Measurements from ENCODE around the gene TAF1D. TPM values are rescaled to one million over a fixed set of nuclear protein-coding genes. Genes with fewer than 3 reads are reported as not detected.

The TAF1D gene
- total RNA-seq, 4 donors from 2014 or later = 34.7 to 61.8 (median 46.3) TPM

DNA sequence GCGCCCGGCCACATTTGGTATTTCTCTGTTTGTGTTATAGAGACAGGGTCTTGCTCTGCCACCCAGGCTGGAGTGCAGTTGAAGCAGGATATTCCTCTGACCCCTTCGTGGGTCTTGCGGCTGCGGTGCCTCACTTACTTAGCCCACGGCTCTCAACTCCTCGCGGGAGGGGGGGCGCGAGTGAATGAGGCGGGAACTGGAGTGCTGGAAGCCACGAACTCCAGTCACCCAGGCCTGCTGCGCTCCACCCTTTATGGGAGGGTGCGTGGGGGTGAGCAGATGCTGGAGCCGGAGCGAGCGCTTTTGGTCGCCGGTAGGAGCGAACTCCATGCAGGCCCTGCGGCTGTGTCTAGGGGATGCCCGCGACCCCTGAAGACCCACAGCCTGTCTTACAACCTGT lies 2.0 kb upstream of the TAF1D start:
- intact Hi-C loops (cut with DNase I) = no loop called here
- 91% methylated on average over 22 of the region's 23 CpGs for WGBS

DNA sequence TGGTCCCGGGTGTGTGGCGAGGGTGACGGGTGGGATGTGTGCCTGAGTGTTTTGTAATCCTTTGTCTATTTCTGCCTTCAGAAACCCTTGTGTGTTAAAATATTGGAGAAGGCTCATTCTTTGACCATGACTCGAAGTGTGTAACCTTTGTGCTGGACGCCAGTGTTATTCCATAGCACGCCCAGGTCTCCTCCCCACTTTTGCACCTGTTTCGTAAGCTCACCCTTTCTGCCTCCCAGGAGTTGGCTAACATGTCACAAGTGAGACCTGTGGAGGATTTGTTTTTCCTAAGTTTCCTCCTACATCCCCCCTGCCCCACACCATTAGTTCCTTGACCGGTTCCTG lies 559 bp upstream of the TAF1D start:
- TF ChIP-seq POLR2A (IDR thresholded peaks at IDR 0.05; ENCODE audit: low read depth) (no peak), EP300 (IDR thresholded peaks at IDR 0.05) (no peak), POLR2AphosphoS5 (IDR thresholded peaks at IDR 0.05) (no peak)
- TF ChIP-seq, protein P1, sequence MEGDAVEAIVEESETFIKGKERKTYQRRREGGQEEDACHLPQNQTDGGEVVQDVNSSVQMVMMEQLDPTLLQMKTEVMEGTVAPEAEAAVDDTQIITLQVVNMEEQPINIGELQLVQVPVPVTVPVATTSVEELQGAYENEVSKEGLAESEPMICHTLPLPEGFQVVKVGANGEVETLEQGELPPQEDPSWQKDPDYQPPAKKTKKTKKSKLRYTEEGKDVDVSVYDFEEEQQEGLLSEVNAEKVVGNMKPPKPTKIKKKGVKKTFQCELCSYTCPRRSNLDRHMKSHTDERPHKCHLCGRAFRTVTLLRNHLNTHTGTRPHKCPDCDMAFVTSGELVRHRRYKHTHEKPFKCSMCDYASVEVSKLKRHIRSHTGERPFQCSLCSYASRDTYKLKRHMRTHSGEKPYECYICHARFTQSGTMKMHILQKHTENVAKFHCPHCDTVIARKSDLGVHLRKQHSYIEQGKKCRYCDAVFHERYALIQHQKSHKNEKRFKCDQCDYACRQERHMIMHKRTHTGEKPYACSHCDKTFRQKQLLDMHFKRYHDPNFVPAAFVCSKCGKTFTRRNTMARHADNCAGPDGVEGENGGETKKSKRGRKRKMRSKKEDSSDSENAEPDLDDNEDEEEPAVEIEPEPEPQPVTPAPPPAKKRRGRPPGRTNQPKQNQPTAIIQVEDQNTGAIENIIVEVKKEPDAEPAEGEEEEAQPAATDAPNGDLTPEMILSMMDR (IDR thresholded peaks at IDR 0.05) = no peak
- H3K9me3 ChIP-seq = no peaks in the 10 kb centered on the region
- peaks cover 35 to 81% (median 62%) of the 10 kb centered on the region in 4 donors for H3K4me1 ChIP-seq
- WGBS = 0% methylated on average over 8 of the region's 8 CpGs
- H3K4me3 ChIP-seq = peak overlapping the region; percentile 70 to 88 (median 80)
- no peak for DNase-seq (ENCODE audit: extremely low spot score)
- H3K36me3 ChIP-seq = peaks cover 11 to 32% (median 22%) of the 10 kb centered on the region in 4 donors
- intact Hi-C loops (cut with DNase I) = loop anchor here (2.0 kb wide), 1 partner anchor 43 kb away; the partner anchor contains the start of gene MED17
- H3K27me3 ChIP-seq = no peaks in the 10 kb centered on the region
- H3K27ac ChIP-seq (replicated peaks in 1 of 4) = peak overlapping the region; percentile 88 to 95 (median 94)

More for the DNA sequence above, 2.0 kb upstream of the TAF1D start:
- Histone ChIP-seq H3K4me3 (no peak overlapping the region), H3K36me3 (peaks cover 6 to 17% (median 13%) of the 10 kb centered on the region in 4 donors), H3K4me1 (peaks cover 26 to 73% (median 50%) of the 10 kb centered on the region in 4 donors), H3K27me3 (no peaks in the 10 kb centered on the region), H3K9me3 (no peaks in the 10 kb centered on the region), H3K27ac (replicated peaks in 1 of 4) (no peak overlapping the region)
- TF ChIP-seq POLR2AphosphoS5 (IDR thresholded peaks at IDR 0.05) = no peak
- no peak for DNase-seq (ENCODE audit: extremely low spot score)

DNA sequence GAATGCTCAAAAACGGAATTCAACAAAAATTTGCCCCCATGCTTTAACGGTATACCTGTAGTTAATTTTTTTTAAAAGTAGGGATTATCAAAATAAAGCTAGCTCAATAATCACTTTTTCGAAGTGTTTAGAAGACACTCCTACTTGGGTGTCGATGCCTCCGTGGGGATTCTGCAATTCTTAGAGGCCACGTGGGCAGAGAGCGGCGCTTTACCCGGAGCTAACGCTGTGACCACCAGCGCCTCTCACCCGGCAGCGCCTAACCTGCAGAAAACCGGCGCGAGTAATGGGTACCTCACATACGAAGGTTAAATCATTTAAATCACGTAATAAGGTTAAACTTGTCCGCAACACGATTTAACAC lies 583 bp downstream of the TAF1D start:
- Histone ChIP-seq H3K4me1 (peaks cover 38 to 71% (median 68%) of the 10 kb centered on the region in 4 donors), H3K9me3 (no peaks in the 10 kb centered on the region), H3K27me3 (no peaks in the 10 kb centered on the region), H3K4me3 (peak overlapping the region; percentile 70 to 88 (median 80)), H3K27ac (replicated peaks in 1 of 4) (peak overlapping the region; percentile 88 to 95 (median 94)), H3K36me3 (peaks cover 19 to 43% (median 32%) of the 10 kb centered on the region in 4 donors)
- intact Hi-C loops (cut with DNase I) = loop anchor here (2.0 kb wide), 1 partner anchor 44 kb away; the partner anchor contains the start of gene MED17
- TF ChIP-seq POLR2AphosphoS5 (IDR thresholded peaks at IDR 0.05) (no peak), POLR2A (IDR thresholded peaks at IDR 0.05; ENCODE audit: low read depth) (no peak), EP300 (IDR thresholded peaks at IDR 0.05) (no peak)
- TF ChIP-seq, protein P1 (IDR thresholded peaks at IDR 0.05) = no peak
- no peak for DNase-seq (ENCODE audit: extremely low spot score)
- WGBS = 0% methylated on average over 11 of the region's 20 CpGs

DNA sequence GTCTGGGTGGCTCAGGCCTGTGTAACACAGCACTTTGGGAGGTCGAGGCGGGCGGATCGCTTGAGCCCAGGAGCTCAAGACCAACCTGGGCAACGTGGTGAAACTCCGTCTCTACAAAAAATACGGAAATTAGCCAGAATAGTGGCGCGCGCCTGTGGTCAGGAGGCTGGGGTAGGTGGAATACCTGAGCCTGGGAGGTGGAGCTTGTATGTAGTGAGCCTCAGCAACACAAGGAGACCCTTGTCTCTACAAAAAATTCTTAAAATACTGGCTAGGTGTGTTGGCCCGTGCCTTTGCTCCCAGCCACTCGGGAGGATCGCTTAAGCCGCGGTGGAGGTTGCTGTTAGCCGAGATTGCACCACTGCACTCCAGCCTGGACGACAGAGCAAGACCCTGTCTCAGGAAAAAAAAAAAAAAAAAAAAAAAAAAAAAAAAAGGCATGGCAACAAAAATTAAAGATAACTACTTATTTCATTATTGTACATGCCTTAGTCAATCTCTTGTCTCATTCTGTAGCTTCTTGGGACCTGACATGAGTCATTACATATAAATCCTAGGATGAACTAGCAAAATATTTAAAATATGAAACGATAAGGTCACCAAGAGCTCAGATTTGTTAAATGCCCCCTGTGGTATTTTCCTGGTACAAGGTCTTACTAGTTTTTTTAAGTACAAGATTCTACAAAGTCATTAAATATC lies 1.1 kb downstream of the TAF1D start:
- H3K9me3 ChIP-seq = no peaks in the 10 kb centered on the region
- intact Hi-C loops (cut with DNase I) = loop anchor here (2.0 kb wide), 1 partner anchor 45 kb away; the partner anchor contains the start of gene MED17
- H3K4me3 ChIP-seq = peak overlapping the region; percentile 70 to 88 (median 80)
- WGBS = 13% methylated on average over 18 of the region's 18 CpGs
- peaks cover 38 to 70% (median 67%) of the 10 kb centered on the region in 4 donors for H3K4me1 ChIP-seq
- TF ChIP-seq, protein P1 (IDR thresholded peaks at IDR 0.05) = no peak
- no peak for TF ChIP-seq EP300 (IDR thresholded peaks at IDR 0.05)
- TF ChIP-seq POLR2A (IDR thresholded peaks at IDR 0.05; ENCODE audit: low read depth) = no peak
- no peak for TF ChIP-seq POLR2AphosphoS5 (IDR thresholded peaks at IDR 0.05)
- H3K36me3 ChIP-seq = peaks cover 24 to 48% (median 37%) of the 10 kb centered on the region in 4 donors
- no peaks in the 10 kb centered on the region for H3K27me3 ChIP-seq
- peak overlapping the region; percentile 88 to 95 (median 94) for H3K27ac ChIP-seq (replicated peaks in 1 of 4)
- no peak for DNase-seq (ENCODE audit: extremely low spot score)

DNA sequence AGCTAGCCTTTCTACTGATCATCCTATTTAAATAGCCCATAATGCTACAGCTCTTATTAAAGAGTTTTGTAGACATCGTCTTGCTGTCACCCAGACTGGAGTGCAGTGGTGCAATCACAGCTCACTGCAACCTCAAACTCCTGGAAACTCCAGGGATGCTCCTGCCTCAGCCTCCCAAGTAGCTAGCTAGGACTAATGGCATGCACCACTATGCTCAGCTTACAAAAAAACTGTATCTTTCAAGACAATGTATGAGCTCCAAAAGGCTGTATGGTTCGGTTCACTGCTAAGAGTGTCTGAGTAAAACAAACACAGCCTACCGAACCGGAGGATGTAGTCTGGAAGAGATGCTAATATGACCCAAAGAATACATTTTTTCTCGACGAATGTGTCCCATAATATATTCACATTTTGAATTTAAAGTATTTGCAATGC lies 2.6 kb downstream of the TAF1D start:
- Histone ChIP-seq H3K27ac (replicated peaks in 1 of 4) (no peak overlapping the region), H3K9me3 (no peaks in the 10 kb centered on the region), H3K36me3 (peaks cover 33 to 61% (median 49%) of the 10 kb centered on the region in 4 donors), H3K4me3 (peak overlapping the region in 2 of 4 donors; percentile 84 to 88), H3K4me1 (peaks cover 38 to 74% (median 61%) of the 10 kb centered on the region in 4 donors), H3K27me3 (no peaks in the 10 kb centered on the region)
- TF ChIP-seq POLR2A (IDR thresholded peaks at IDR 0.05; ENCODE audit: low read depth) = no peak
- TF ChIP-seq POLR2AphosphoS5 (IDR thresholded peaks at IDR 0.05) = no peak
- TF ChIP-seq, protein P1 (IDR thresholded peaks at IDR 0.05) = no peak
- TF ChIP-seq EP300 (IDR thresholded peaks at IDR 0.05) = no peak
- intact Hi-C loops (cut with DNase I) = no loop called here
- DNase-seq (ENCODE audit: extremely low spot score) = no peak
- 81% methylated on average over 6 of the region's 6 CpGs for WGBS
